Loucy (cell line): ENCODE measurements around the gene NBL1.

Source experiments
- CTCF ChIP-seq: fragments of 200-600 bp; sonication (generic); conservative IDR thresholded peaks from 2 replicates; pipeline ENCODE4 v1.5.1; 2014; ENCODE audit warnings: mild to moderate bottlenecking, antibody characterized with exemption, low read length
- EZH2phosphoT487 ChIP-seq: fragments of 200-600 bp; IDR thresholded peaks from 2 replicates; pipeline ENCODE4 v1.6.1; 2018; ENCODE audit warnings: antibody characterized with exemption, mild to moderate bottlenecking, moderate library complexity, borderline replicate concordance

GRCh38 chr1:19596065-19596713 lies 47.9 kb upstream of the NBL1 start:
- TF ChIP-seq CTCF = no peak
- TF ChIP-seq EZH2phosphoT487 = no peak
